Omental fat pad (tissue), 4 donors: Measurements from ENCODE around the gene MRTO4. TPM values are rescaled to one million over a fixed set of nuclear protein-coding genes. Genes with fewer than 3 reads are reported as not detected.
"Not testable (repeated sequence)": the region's sequence is repeated elsewhere in the genome, so short reads cannot be mapped to it uniquely, and the experiment has no call there.

ENCODE experiments used
- ATAC-seq: fragments of 150-250 bp; one replicate; pipeline ENCODE4 v1.9.1; 2016; ENCODE audit warnings: mild to moderate bottlenecking, moderate library complexity; ENCODE audit not compliant: low FRiP score
- DNase-seq: peaks from one replicate; pipeline ENCODE4 v3.0.0-alpha.2; 2019; ENCODE audit warnings: low spot score
- total RNA-seq, 4 donors: library from RNA; depleted of rRNA; stranded (reverse); fragments of >200 nt; gene quantifications; one replicate each; pipeline ENCODE4 v1.1.0, GENCODE V29; 2016
- TF ChIP-seq, protein P1 (sequence below), 3 donors: fragments of 450-650 bp; IDR thresholded peaks; one replicate each; pipeline ENCODE4 v1.5.1; 2016 to 2017; ENCODE audit warnings: antibody characterized with exemption in 3 of 3, mild to moderate bottlenecking in 3 of 3, moderate library complexity in 2 of 3

Gene MRTO4
- total RNA-seq, 4 donors from 2014 or later = 17.2 to 76.7 (median 27.0) TPM

DNA sequence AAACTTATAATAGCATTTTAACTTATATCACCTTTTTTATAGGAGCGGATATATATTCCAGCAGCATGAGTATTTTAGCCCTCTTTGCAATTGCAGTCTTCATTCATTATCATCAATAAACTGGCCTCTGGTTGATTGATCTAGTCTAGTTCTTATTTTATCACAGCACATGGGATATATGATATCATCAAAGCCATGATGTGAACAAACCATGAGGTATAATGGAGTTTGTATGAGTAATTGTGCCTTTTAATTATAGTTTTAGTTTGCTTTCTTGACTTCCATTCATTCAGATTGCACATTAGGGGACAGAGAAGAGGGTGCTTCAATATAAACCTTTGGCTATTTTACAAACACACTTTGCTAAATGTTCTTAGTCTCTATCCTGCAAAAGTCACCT, 38.0 kb upstream of the MRTO4 start:
- DNase-seq (no peak), ATAC-seq (no peak)
- TF ChIP-seq, protein P1, sequence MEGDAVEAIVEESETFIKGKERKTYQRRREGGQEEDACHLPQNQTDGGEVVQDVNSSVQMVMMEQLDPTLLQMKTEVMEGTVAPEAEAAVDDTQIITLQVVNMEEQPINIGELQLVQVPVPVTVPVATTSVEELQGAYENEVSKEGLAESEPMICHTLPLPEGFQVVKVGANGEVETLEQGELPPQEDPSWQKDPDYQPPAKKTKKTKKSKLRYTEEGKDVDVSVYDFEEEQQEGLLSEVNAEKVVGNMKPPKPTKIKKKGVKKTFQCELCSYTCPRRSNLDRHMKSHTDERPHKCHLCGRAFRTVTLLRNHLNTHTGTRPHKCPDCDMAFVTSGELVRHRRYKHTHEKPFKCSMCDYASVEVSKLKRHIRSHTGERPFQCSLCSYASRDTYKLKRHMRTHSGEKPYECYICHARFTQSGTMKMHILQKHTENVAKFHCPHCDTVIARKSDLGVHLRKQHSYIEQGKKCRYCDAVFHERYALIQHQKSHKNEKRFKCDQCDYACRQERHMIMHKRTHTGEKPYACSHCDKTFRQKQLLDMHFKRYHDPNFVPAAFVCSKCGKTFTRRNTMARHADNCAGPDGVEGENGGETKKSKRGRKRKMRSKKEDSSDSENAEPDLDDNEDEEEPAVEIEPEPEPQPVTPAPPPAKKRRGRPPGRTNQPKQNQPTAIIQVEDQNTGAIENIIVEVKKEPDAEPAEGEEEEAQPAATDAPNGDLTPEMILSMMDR (IDR thresholded peaks at IDR 0.05) = no peak

DNA sequence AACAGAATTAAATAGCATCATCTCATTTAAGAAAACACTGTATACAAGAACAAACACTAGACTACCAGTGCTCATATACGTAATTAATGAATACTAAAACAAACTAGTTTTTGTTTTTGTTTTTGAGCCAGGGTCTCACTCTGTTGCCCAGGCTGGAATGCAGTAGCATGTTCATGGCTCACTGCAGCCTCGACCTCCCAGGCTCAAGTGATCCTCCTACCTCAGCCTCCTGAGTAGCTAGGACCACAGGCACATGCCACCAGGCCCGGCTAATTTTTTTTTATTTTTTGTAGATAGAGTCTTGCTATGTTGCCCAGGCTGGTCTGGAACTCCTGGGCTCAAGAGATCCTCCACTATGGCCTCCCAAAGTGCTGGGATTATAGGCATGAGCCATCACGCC, 35.0 kb upstream of the MRTO4 start:
- DNase-seq, ATAC-seq: not testable (repeated sequence)

DNA sequence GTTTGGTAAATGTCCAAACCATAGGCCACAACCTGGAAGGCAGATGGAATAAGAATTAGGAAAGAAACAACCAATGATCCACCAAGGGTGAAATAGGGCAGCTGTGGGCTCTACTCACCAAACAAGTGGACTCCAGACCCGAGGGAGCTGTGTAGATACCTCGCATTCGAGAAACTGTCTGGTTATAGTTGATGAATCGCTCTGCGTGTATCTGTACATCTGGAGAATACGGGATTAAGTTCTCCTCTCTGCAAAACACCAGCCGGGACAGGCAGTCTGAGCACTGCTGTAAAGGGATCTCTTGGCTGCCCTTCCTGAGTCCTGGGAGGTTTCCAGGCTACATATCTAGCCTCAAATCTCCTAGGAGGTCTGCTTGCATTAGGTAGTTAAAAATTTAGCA, 32.2 kb upstream of the MRTO4 start:
- no peak for DNase-seq
- TF ChIP-seq, protein P1 (IDR thresholded peaks at IDR 0.05) = no peak

DNA sequence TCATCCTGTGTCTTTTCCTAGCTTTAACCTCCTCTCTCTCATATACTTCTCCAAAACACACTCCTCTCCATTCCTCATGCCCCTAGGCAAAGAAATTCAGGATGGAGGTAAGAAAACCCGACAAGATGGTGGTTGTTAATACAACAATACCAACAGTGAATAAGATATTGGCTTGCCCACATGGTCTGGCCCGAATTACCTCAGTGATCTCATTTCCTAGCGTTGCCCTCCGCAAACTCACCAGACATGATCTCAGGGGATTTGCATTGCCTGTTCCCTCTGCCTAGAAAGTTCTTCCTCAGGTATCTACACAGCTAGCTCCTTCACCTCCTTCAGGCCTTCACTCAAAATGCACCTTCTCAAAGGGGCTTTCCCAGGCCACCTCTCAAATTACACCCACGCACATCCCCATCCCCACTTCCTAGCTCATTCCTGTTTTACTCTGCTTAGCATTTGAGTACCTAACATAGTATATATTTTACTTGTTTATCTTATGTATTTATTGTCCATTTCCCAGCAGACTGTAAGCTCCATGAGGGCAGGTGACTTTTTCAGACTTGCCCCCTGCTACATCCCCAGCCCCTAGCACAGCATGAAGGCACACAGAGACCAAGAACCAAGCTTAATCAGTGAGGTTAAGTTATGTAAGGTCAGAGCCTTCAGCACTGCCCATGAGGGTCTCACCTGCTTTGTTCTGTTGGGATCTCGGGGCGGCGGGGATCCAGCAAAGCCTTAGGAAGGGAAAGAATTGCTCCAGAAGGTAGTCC, 31.3 kb upstream of the MRTO4 start:
- TF ChIP-seq, protein P1 (IDR thresholded peaks at IDR 0.05) = no peak
- DNase-seq = no peak
- no peak for ATAC-seq

More for the DNA sequence above, 32.2 kb upstream of the MRTO4 start:
- no peak for ATAC-seq

DNA sequence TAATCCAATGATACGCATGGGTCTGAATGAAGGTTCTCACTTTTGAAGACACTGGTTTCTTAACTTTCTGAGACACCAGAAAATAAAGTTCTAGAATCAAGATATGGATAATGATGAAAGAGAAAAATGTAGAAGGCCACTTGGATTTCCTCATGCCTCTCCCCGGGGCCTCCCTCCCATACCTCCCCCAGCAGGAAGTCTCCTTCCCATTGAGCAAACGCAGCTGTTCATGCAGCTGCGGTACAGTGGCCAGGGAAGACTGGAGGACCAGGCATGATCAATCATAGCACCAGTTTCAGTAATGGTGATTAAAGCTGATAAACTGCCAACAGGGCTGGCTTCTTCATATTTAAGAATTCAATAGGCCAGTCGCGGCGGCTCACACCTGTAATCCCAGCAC, 30.6 kb upstream of the MRTO4 start:
- DNase-seq (no peak), ATAC-seq (no peak)
- TF ChIP-seq, protein P1 (IDR thresholded peaks at IDR 0.05) = no peak

DNA sequence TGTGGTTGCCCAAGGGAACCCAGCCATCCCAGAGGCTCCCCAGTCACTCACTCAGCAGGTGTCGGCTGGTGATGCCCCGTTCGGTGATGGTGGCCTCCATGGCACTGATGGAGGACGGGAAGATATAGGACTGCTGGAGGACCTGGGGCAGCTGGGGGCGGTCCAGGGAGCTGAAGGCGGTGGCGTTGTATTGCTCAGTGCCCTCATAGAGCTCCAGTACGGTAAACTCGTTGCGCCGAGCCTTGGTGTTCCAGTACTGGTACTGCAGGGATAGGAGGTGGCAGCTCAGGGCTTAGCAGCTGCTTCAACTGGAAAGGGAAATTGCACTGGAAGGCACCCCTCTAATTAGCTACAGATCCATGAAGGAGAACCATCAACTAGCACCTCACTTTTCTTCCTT, 29.0 kb upstream of the MRTO4 start:
- ATAC-seq = no peak
- no peak for DNase-seq
- TF ChIP-seq, protein P1 (IDR thresholded peaks at IDR 0.05) = no peak

DNA sequence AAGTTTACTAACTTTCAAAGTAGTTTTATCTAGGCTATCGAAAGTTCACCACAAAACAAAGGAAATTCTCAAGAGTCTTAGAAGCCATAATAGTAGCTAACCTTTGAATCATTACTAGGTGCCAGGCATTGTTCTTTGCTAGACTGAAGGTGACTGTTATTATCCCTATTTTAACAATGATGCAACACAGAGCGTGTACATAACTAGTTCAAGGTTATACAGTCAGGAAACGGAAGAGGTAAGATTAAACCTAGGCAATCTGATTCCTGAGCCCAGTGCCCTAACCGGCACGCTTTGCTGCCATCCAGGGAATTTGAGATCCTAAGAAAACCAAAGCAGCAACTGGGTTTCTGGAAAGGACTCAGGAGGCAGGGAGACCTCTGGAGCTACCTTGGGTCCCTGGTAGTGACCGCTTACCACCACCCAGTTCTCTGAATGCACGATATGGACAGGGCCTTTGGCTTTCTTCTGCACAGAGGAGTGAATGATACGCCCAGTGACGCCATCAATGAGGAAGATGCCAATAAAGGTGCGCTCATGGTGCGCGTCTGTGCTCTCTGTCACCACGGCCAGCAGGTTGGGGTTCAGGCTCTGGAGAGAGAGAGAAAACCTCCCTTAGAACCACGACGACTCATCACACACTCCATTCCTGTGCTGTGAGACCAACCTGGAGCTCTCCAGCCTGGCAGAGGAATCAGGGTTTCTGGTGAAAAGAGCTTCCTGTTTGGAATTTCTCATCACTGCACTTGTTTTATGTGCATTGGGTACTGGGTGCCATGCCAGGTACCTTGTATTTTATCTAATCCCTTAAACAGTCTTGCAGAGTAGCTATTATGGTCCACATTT, 28.4 kb upstream of the MRTO4 start:
- TF ChIP-seq, protein P1 (IDR thresholded peaks at IDR 0.05) = no peak
- DNase-seq (no peak), ATAC-seq (no peak)
